ENCODE measurements around the gene CTTNBP2NL.

- TF ChIP-seq HDGF (IDR thresholded peaks at IDR 0.05; ENCODE audit: borderline replicate concordance) = no peak
- no peak for TF ChIP-seq TARDBP (IDR thresholded peaks at IDR 0.05)
- TF ChIP-seq SP1 (IDR thresholded peaks at IDR 0.05) = no peak
Measured at GRCh38 chr1:112396653-112397471, 848 bp downstream of the CTTNBP2NL start.

Data from HEK293T (cell line).